ENCODE measurements around the gene CSTA. TPM values are rescaled to one million over a fixed set of nuclear protein-coding genes. Genes with fewer than 3 reads are reported as not detected.

The CSTA gene
- total and polyA plus RNA-seq, 2 of the 8 experiments (the other 6 are each of a cell fraction or from before 2014, with no cell fraction given): not detected

DNA sequence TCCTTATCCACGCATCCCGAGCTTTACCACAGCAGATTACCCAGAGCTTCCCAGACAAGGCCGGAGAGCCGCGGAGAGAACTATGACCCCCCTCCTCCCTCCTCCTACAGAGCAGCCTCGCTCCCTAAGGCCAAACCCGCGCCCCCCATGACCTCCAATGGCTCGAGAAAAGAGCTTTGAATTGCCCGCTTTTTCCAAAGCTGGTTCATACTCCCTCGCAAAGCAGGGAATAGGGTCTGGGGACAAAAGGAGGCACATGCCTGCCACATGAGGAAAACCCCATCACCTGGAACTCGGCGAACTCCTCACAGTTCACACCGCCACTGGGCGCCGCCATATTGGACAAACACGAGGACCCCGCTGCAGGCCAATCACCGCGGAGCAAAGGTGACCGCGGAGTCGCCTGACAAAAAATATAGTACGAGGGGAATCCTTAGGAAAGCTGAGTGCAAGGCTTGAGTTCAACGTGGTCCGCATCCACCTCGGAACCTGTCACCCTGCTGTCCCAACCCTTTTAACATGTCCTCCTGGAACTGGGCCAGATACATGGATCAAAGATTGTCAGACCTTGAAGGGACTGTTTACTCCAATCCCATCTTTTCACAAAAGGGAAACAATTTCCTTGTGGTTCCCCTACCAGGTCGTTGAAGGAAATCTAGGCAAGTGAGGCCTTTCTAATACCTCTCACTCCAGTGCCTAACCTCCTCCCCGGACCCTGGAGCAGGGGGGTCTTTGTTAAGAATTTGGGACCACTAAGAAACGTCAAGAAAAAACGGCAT is 58.0 kb downstream of the CSTA start, which contains the start of gene MIX23 (continued):
- no peak for TF ChIP-seq CHD7 (IDR thresholded peaks at IDR 0.05; ENCODE audit: insufficient replicate concordance, low read length)
- TF ChIP-seq EGR1 (IDR thresholded peaks at IDR 0.05; ENCODE audit: borderline replicate concordance, low read depth, low read length): no peak
- no peak for TF ChIP-seq SP2 (IDR thresholded peaks at IDR 0.05; ENCODE audit: low read length)
- TF ChIP-seq CEBPB (IDR thresholded peaks at IDR 0.05; ENCODE audit: low read depth, low read length): no peak

Data from H1 (cell line).